Measurements from ENCODE around the gene ELAVL3. TPM values are rescaled to one million over a fixed set of nuclear protein-coding genes. Genes with fewer than 3 reads are reported as not detected.
"Not testable (repeated sequence)": the region's sequence is repeated elsewhere in the genome, so short reads cannot be mapped to it uniquely, and the experiment has no call there.

ELAVL3 gene
- total RNA-seq, 1 donor from 2014 or later: 0.66 TPM

DNA sequence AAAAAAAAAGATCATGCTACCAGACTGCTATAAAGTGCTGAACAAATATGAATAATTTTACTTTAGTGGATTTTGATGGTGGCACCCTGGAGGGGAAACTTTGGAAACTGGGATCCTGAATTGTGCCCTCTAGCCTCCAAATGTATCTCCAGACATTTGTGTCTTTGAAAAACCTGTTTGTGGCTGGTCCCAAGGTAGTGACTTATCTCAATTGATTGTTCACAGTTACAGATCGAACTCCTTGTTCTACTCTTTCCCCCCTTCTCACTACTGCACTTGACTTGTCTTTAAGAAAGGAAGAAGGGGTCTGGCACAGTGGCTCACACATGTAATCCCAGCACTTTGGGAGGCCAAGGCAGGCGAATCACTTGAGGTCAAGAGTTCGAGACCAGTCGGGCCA, 72.3 kb downstream of the ELAVL3 start:
- Histone ChIP-seq H3K27me3 (ENCODE audit: low read depth) (peaks cover 55% of the 10 kb centered on the region), H3K4me1 (peaks cover 17% of the 10 kb centered on the region), H3K4me3 (no peak overlapping the region), H3K36me3 (no peaks in the 10 kb centered on the region), H3K9me3 (replicated peaks) (no peaks in the 10 kb centered on the region), H3K27ac (replicated peaks) (no peak overlapping the region)
- intact Hi-C loops (cut with micrococcal nuclease): no loop called here
- TF ChIP-seq CTCF (IDR thresholded peaks at IDR 0.05; ENCODE audit: borderline replicate concordance): no peak
- DNase-seq: no peak

GRCh38 chr19:11406703-11407236, 74.1 kb downstream of the ELAVL3 start:
- Histone ChIP-seq H3K4me1 (peaks cover 17% of the 10 kb centered on the region), H3K27me3 (ENCODE audit: low read depth) (peaks cover 55% of the 10 kb centered on the region)
- DNase-seq; H3K4me3 ChIP-seq; intact Hi-C loops (cut with micrococcal nuclease); H3K9me3 ChIP-seq (replicated peaks); H3K27ac ChIP-seq (replicated peaks); H3K36me3 ChIP-seq: not testable (repeated sequence)

DNA sequence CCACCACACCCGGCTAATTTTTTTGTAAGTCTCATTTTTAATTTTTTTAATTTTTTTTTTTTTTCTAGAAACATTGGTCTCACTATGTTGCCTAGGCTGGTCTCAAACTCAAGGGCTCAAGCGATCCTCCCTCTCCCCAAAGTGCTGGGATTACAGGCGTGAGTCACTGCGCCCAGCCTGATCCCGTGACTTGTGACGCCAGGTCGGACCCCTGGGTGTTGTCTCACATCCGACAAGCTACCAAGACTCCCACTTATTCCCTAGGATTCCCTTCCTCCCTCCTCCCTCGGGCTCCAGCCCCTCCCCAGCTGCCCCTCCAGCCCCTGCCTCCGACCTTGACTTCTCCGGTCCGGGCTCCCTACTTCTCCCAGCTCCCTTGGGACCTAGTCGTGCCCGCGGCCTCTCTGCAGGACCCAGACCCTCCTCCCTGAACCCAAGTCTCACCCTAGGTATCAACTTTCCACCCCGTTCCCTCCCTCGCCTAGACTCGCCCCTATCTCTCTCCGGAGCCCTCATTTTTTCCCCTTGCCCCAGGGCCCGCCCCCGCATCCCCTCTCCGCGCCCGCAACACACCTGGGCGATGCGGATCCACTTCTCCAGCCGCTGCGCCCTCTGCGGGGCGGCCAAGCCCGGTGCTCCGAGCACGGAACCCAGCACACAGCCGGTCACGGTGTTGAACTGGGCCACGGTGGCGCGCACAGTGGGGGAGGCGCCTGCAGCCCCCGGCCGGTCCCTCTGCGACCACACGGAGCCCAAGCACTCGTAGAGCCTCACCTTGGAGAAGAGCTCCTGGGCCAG, 74.8 kb downstream of the ELAVL3 start:
- no peaks in the 10 kb centered on the region for H3K9me3 ChIP-seq (replicated peaks)
- H3K27ac ChIP-seq (replicated peaks): no peak overlapping the region
- H3K4me3 ChIP-seq: no peak overlapping the region
- H3K4me1 ChIP-seq: peaks cover 17% of the 10 kb centered on the region
- peaks cover 2% of the 10 kb centered on the region for H3K36me3 ChIP-seq
- peaks cover 50% of the 10 kb centered on the region for H3K27me3 ChIP-seq (ENCODE audit: low read depth)
- intact Hi-C loops (cut with micrococcal nuclease): no loop called here
- no peak for DNase-seq
- peak; percentile 55 for TF ChIP-seq CTCF (IDR thresholded peaks at IDR 0.05; ENCODE audit: borderline replicate concordance)

GRCh38 chr19:11404588-11405222, 76.1 kb downstream of the ELAVL3 start:
- intact Hi-C loops (cut with micrococcal nuclease): no loop called here
- H3K27ac ChIP-seq (replicated peaks): peak overlapping the region; percentile 63
- no peak for TF ChIP-seq CTCF (IDR thresholded peaks at IDR 0.05; ENCODE audit: borderline replicate concordance)
- no peaks in the 10 kb centered on the region for H3K9me3 ChIP-seq (replicated peaks)
- H3K36me3 ChIP-seq: peaks cover 2% of the 10 kb centered on the region
- H3K4me3 ChIP-seq: no peak overlapping the region
- DNase-seq: no peak
- H3K27me3 ChIP-seq (ENCODE audit: low read depth): peaks cover 37% of the 10 kb centered on the region
- H3K4me1 ChIP-seq: peaks cover 17% of the 10 kb centered on the region

- DNase-seq: no peak
These were observed 78.9 kb downstream of the ELAVL3 start for GRCh38 chr19:11401808-11402543.

More at GRCh38 chr19:11401808-11402543, 78.9 kb downstream of the ELAVL3 start:
- no peak for TF ChIP-seq CTCF (IDR thresholded peaks at IDR 0.05; ENCODE audit: borderline replicate concordance)
- intact Hi-C loops (cut with micrococcal nuclease): no loop called here
- Histone ChIP-seq H3K27me3 (ENCODE audit: low read depth) (peaks cover 12% of the 10 kb centered on the region), H3K9me3 (replicated peaks) (no peaks in the 10 kb centered on the region), H3K27ac (replicated peaks) (no peak overlapping the region), H3K4me1 (peaks cover 17% of the 10 kb centered on the region), H3K36me3 (peaks cover 2% of the 10 kb centered on the region), H3K4me3 (no peak overlapping the region)

Small RNAs within 50 kb of the gene (microRNA-seq; reads per million reads assigned to microRNA genes)
- not detected for gene MIR7974

Other genes starting within 250 kb of the ELAVL3 start
- not detected for gene ANGPTL8, start 241.4 kb downstream of the ELAVL3 start, total RNA-seq
- gene DOCK6, start 218.5 kb downstream of the ELAVL3 start, total RNA-seq: 43.2 TPM
- gene TSPAN16, start 184.9 kb downstream of the ELAVL3 start, total RNA-seq: not detected
- 7.2 TPM for gene RAB3D, start 141.4 kb downstream of the ELAVL3 start, total RNA-seq
- gene TMEM205, start 134.8 kb downstream of the ELAVL3 start, total RNA-seq: 77.8 TPM
- gene CCDC159, start 134.5 kb downstream of the ELAVL3 start, total RNA-seq: 24.5 TPM
- 10.6 TPM for gene PLPPR2, start 125.6 kb downstream of the ELAVL3 start, total RNA-seq
- gene SWSAP1, start 106.4 kb downstream of the ELAVL3 start, total RNA-seq: 1.1 TPM
- gene EPOR, start 96.7 kb downstream of the ELAVL3 start, total RNA-seq: 6.0 TPM
- 9.2 TPM for gene RGL3, start 61.7 kb downstream of the ELAVL3 start, total RNA-seq
- 0.77 TPM for gene ODAD3, start 45.9 kb downstream of the ELAVL3 start, total RNA-seq
- gene PRKCSH, start 45.4 kb downstream of the ELAVL3 start, total RNA-seq: 120 TPM
- 4.2 TPM for gene ZNF653, start 24.8 kb upstream of the ELAVL3 start, total RNA-seq
- gene ECSIT, start 48.1 kb upstream of the ELAVL3 start, total RNA-seq: 167 TPM
- 133 TPM for gene CNN1, start 57.8 kb upstream of the ELAVL3 start, total RNA-seq
- gene ELOF1, start 78.2 kb upstream of the ELAVL3 start, total RNA-seq: 33.1 TPM
- 3.1 TPM for gene ACP5, start 96.6 kb upstream of the ELAVL3 start, total RNA-seq
- 5.5 TPM for gene ZNF627, start 116.4 kb upstream of the ELAVL3 start, total RNA-seq